Fibroblast of villous mesenchyme (primary cell): ENCODE measurements around the gene TM6SF1. TPM values are rescaled to one million over a fixed set of nuclear protein-coding genes. Genes with fewer than 3 reads are reported as not detected.
A peak's percentile ranks its signal among the peaks of the same experiment; 100 is the strongest.

Experiments
- DNase-seq: peaks from one replicate; pipeline ENCODE4 v3.0.0-alpha.2; 2010; ENCODE audit warnings: low read depth
- H3K4me3 ChIP-seq: 2 replicates; pipeline ENCODE4 v1.5.1; 2011; ENCODE audit warnings: low read depth, mild to moderate bottlenecking, low read length
- CTCF ChIP-seq: IDR thresholded peaks from 2 replicates; pipeline ENCODE4 v1.5.1; 2012; ENCODE audit warnings: low read depth, mild to moderate bottlenecking, low read length; ENCODE audit not compliant: insufficient read depth
- total RNA-seq: library from RNA; depleted of rRNA; stranded (reverse); fragments of >200 nt; gene quantifications from 2 replicates; pipeline ENCODE4 v1.2.3, GENCODE V29; 2012

Gene TM6SF1
- total RNA-seq, 1 donor: 1.7 TPM

GRCh38 chr15:83110381-83110780 is 2.9 kb downstream of the TM6SF1 start:
- TF ChIP-seq CTCF: no peak
- DNase-seq: no peak
- no peak overlapping the region for H3K4me3 ChIP-seq

- no peak overlapping the region for H3K4me3 ChIP-seq
- no peak for TF ChIP-seq CTCF
- no peak for DNase-seq
These were observed 3.7 kb downstream of the TM6SF1 start for GRCh38 chr15:83111149-83111548.

- H3K4me3 ChIP-seq: no peak overlapping the region
- peak; percentile 62 for DNase-seq
- no peak for TF ChIP-seq CTCF
These were observed 4.9 kb downstream of the TM6SF1 start for GRCh38 chr15:83112233-83112955.

GRCh38 chr15:83112956-83113299 is 5.5 kb downstream of the TM6SF1 start:
- no peak overlapping the region for H3K4me3 ChIP-seq
- DNase-seq: no peak
- no peak for TF ChIP-seq CTCF

- no peak for TF ChIP-seq CTCF
- H3K4me3 ChIP-seq: no peak overlapping the region
- DNase-seq: no peak
These were observed 6.6 kb downstream of the TM6SF1 start for GRCh38 chr15:83113881-83114674.

GRCh38 chr15:83114856-83115255 is 7.4 kb downstream of the TM6SF1 start:
- TF ChIP-seq CTCF: no peak
- no peak for DNase-seq
- no peak overlapping the region for H3K4me3 ChIP-seq

GRCh38 chr15:83115410-83115809 is 8.0 kb downstream of the TM6SF1 start:
- TF ChIP-seq CTCF: no peak
- DNase-seq: no peak
- H3K4me3 ChIP-seq: no peak overlapping the region
